ENCODE data around the gene CPPED1.

CPPED1 gene

DNA sequence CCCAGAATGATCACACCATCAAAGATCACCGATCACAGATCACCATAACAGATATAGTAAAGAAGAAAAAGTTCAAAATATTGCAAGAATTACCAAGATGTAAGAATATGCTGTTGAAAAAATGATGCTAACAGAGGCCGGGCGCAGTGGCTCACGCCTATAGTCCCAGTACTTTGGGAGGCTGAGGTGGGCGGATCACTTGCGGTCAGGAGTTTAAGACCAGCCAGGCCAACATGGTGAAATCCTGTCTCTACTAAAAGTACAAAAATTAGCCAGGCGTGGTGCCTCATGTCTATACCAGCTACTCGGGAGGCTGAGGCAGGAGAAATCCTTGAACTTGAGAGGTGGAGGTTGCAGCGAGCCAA lies 53.2 kb downstream of the CPPED1 start:
- Mint-ChIP-seq H3K27me3 (no peaks in the 10 kb centered on the region), H3K27ac (peak overlapping the region; percentile 89), H3K9me3 (peaks cover 5% of the 10 kb centered on the region), H3K36me3 (peaks cover 9% of the 10 kb centered on the region), H3K4me1 (peaks cover 34% of the 10 kb centered on the region), H3K4me3 (no peak overlapping the region)
- CTCF ChIA-PET, result interaction anchor here (0.8 kb wide), 1 partner anchor 30 kb away, joined by 3 read pairs; no protein-coding TSS in a partner anchor
- no peak for DNase-seq

GRCh38 chr16:12749076-12749475 lies 54.6 kb downstream of the CPPED1 start:
- H3K36me3 Mint-ChIP-seq, result peaks cover 21% of the 10 kb centered on the region
- H3K4me1 Mint-ChIP-seq, result peaks cover 34% of the 10 kb centered on the region
- peaks cover 19% of the 10 kb centered on the region for H3K9me3 Mint-ChIP-seq
- no peak for DNase-seq
- CTCF ChIA-PET, result no interaction called here
- H3K4me3 Mint-ChIP-seq, result no peak overlapping the region
- H3K27me3 Mint-ChIP-seq, result no peaks in the 10 kb centered on the region
- H3K27ac Mint-ChIP-seq, result peak overlapping the region; percentile 4

- H3K27ac Mint-ChIP-seq, result no peak overlapping the region
- DNase-seq, result no peak
- peaks cover 25% of the 10 kb centered on the region for H3K36me3 Mint-ChIP-seq
- H3K27me3 Mint-ChIP-seq, result no peaks in the 10 kb centered on the region
- no peak overlapping the region for H3K4me3 Mint-ChIP-seq
- peaks cover 34% of the 10 kb centered on the region for H3K4me1 Mint-ChIP-seq
- CTCF ChIA-PET, result no interaction called here
- H3K9me3 Mint-ChIP-seq, result peaks cover 24% of the 10 kb centered on the region
These were observed 55.9 kb downstream of the CPPED1 start for GRCh38 chr16:12747827-12748226.

GRCh38 chr16:12747261-12747660 lies 56.4 kb downstream of the CPPED1 start:
- no peak overlapping the region for H3K4me3 Mint-ChIP-seq
- H3K9me3 Mint-ChIP-seq, result peaks cover 24% of the 10 kb centered on the region
- CTCF ChIA-PET, result no interaction called here
- no peak overlapping the region for H3K27ac Mint-ChIP-seq
- peaks cover 25% of the 10 kb centered on the region for H3K36me3 Mint-ChIP-seq
- DNase-seq, result no peak
- H3K27me3 Mint-ChIP-seq, result no peaks in the 10 kb centered on the region
- peaks cover 33% of the 10 kb centered on the region for H3K4me1 Mint-ChIP-seq

DNA sequence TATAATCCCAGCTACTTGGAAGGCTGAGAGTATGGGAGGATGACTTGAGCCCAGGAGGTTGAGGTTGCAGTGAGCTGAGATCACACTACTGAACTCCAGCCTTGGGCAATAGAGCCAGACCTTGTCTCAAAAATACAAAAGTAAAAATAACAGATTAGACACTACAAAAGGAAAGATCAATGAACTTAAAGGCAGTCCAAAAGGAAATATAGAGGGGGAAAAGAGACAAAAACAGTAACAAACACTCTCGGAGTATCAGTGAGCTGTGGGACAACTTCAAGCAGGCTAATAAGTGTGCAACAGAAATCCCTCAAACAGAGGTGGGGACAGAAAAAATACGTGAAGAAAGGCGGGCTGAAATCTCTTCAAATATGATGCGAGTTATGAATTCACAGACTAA lies 58.8 kb downstream of the CPPED1 start:
- CTCF ChIA-PET, result no interaction called here
- Mint-ChIP-seq H3K36me3 (peaks cover 36% of the 10 kb centered on the region), H3K27ac (no peak overlapping the region), H3K4me1 (peaks cover 10% of the 10 kb centered on the region), H3K4me3 (no peak overlapping the region), H3K9me3 (peaks cover 24% of the 10 kb centered on the region), H3K27me3 (no peaks in the 10 kb centered on the region)
- no peak for DNase-seq

DNA sequence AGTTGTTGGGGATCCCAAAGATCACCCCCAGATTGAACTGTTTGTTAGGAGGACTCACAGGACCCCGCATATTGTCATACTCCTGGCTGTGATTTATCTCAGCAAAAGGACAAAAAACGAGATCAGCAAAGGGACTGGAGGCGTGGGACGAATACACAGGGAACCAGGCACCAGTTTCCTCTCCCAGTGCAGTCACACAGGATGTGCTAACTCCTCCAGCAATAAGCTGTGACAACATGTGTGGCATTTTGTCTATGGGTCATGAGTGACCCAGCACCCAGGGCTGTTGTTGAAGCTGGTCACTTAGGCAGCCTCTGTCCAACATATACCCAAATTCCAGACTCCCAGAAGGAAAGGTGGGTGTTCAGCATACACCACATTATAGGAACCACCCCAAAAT lies 60.9 kb downstream of the CPPED1 start:
- Mint-ChIP-seq H3K27me3 (no peaks in the 10 kb centered on the region), H3K4me1 (no peaks in the 10 kb centered on the region), H3K27ac (no peak overlapping the region), H3K36me3 (peaks cover 40% of the 10 kb centered on the region), H3K4me3 (no peak overlapping the region), H3K9me3 (peaks cover 28% of the 10 kb centered on the region)
- DNase-seq, result no peak
- CTCF ChIA-PET, result no interaction called here

- CTCF ChIA-PET, result no interaction called here
- Mint-ChIP-seq H3K9me3 (peaks cover 25% of the 10 kb centered on the region), H3K4me1 (no peaks in the 10 kb centered on the region), H3K36me3 (peaks cover 42% of the 10 kb centered on the region), H3K27me3 (no peaks in the 10 kb centered on the region), H3K27ac (no peak overlapping the region), H3K4me3 (no peak overlapping the region)
- DNase-seq, result no peak
These were observed 62.6 kb downstream of the CPPED1 start for GRCh38 chr16:12740986-12741610.

- CTCF ChIA-PET, result no interaction called here
- no peaks in the 10 kb centered on the region for H3K27me3 Mint-ChIP-seq
- no peak overlapping the region for H3K4me3 Mint-ChIP-seq
- peaks cover 41% of the 10 kb centered on the region for H3K36me3 Mint-ChIP-seq
- no peak overlapping the region for H3K27ac Mint-ChIP-seq
- H3K9me3 Mint-ChIP-seq, result peaks cover 23% of the 10 kb centered on the region
- no peaks in the 10 kb centered on the region for H3K4me1 Mint-ChIP-seq
- DNase-seq, result no peak
These were observed 63.9 kb downstream of the CPPED1 start for GRCh38 chr16:12739738-12740137.

DNA sequence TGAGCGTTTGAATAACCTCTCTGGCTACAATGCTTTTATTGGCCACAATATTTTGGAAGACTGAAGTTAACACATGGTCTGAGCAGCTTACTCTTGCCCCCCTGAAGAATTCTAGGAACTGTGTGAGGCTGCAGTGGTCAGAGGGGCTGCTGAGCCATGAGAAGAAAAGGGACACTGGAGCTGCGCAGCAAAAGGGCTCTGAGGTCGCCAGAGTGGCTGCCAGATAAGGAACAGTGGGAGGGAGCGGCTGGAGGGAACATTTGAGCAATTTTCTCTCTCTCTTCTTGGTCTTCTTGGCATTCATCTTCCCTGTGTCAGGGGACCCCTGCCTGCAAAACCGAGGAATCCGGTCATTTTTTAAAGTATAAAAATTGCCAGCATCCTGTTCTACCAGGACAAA lies 66.1 kb downstream of the CPPED1 start:
- CTCF ChIA-PET, result no interaction called here
- H3K36me3 Mint-ChIP-seq, result peaks cover 46% of the 10 kb centered on the region
- DNase-seq, result no peak

GRCh38 chr16:12735805-12736204 lies 67.9 kb downstream of the CPPED1 start:
- DNase-seq, result no peak
- CTCF ChIA-PET, result interaction anchor here (0.6 kb wide), 1 partner anchor 60 kb away, joined by 3 read pairs; no protein-coding TSS in a partner anchor
- no peak overlapping the region for H3K27ac Mint-ChIP-seq
- H3K4me3 Mint-ChIP-seq, result no peak overlapping the region
- H3K27me3 Mint-ChIP-seq, result no peaks in the 10 kb centered on the region
- peaks cover 30% of the 10 kb centered on the region for H3K9me3 Mint-ChIP-seq
- H3K36me3 Mint-ChIP-seq, result peaks cover 49% of the 10 kb centered on the region
- no peaks in the 10 kb centered on the region for H3K4me1 Mint-ChIP-seq

More for the DNA sequence above, 66.1 kb downstream of the CPPED1 start:
- Mint-ChIP-seq H3K27ac (no peak overlapping the region), H3K27me3 (no peaks in the 10 kb centered on the region), H3K4me3 (no peak overlapping the region), H3K4me1 (no peaks in the 10 kb centered on the region), H3K9me3 (peaks cover 23% of the 10 kb centered on the region)

- CTCF ChIA-PET, result interaction anchor here (0.7 kb wide), 1 partner anchor 265 kb away, joined by 3 read pairs; no protein-coding TSS in a partner anchor
- no peaks in the 10 kb centered on the region for H3K27me3 Mint-ChIP-seq
- peaks cover 43% of the 10 kb centered on the region for H3K36me3 Mint-ChIP-seq
- H3K4me1 Mint-ChIP-seq, result peaks cover 3% of the 10 kb centered on the region
- DNase-seq, result no peak
- no peak overlapping the region for H3K27ac Mint-ChIP-seq
- H3K9me3 Mint-ChIP-seq, result peaks cover 27% of the 10 kb centered on the region
- H3K4me3 Mint-ChIP-seq, result no peak overlapping the region
These were observed 71.1 kb downstream of the CPPED1 start for GRCh38 chr16:12732600-12732999.

GRCh38 chr16:12729448-12729847 lies 74.2 kb downstream of the CPPED1 start:
- Mint-ChIP-seq H3K27me3 (no peaks in the 10 kb centered on the region), H3K4me1 (peaks cover 3% of the 10 kb centered on the region)
- CTCF ChIA-PET, result no interaction called here

DNA sequence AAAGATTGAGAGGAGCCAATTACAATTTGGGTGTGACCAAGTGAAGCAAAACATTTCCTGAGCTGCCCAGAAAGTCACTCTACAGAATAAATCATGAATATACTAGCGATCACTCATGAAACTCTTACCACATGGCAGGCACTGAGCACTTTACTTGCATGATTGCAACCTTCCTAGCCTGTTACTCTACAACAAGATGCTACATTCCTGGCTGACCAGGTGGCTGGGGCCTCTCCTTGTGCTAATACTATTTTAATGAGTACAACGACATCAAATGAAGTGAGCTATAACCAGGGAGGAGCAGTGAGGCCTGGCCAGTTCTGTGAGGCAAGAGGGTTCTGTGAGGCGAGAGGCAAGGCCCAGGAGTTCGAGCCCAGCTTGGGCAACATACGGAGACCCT lies 75.2 kb downstream of the CPPED1 start:
- peaks cover 20% of the 10 kb centered on the region for H3K9me3 Mint-ChIP-seq
- DNase-seq, result no peak
- H3K4me1 Mint-ChIP-seq, result peaks cover 3% of the 10 kb centered on the region
- no peak overlapping the region for H3K27ac Mint-ChIP-seq
- H3K27me3 Mint-ChIP-seq, result no peaks in the 10 kb centered on the region
- no peak overlapping the region for H3K4me3 Mint-ChIP-seq
- CTCF ChIA-PET, result no interaction called here
- H3K36me3 Mint-ChIP-seq, result peaks cover 30% of the 10 kb centered on the region

More at GRCh38 chr16:12729448-12729847, 74.2 kb downstream of the CPPED1 start:
- peaks cover 32% of the 10 kb centered on the region for H3K36me3 Mint-ChIP-seq
- peaks cover 20% of the 10 kb centered on the region for H3K9me3 Mint-ChIP-seq
- no peak for DNase-seq
- H3K4me3 Mint-ChIP-seq, result no peak overlapping the region
- H3K27ac Mint-ChIP-seq, result no peak overlapping the region

- peaks cover 8% of the 10 kb centered on the region for H3K9me3 Mint-ChIP-seq
- no peak for DNase-seq
- peaks cover 9% of the 10 kb centered on the region for H3K36me3 Mint-ChIP-seq
- no peaks in the 10 kb centered on the region for H3K27me3 Mint-ChIP-seq
- H3K4me3 Mint-ChIP-seq, result no peak overlapping the region
- CTCF ChIA-PET, result no interaction called here
- peaks cover under 1% of the 10 kb centered on the region for H3K4me1 Mint-ChIP-seq
- no peak overlapping the region for H3K27ac Mint-ChIP-seq
These were observed 79.5 kb downstream of the CPPED1 start for GRCh38 chr16:12724226-12724625.

GRCh38 chr16:12723681-12724080 lies 80.0 kb downstream of the CPPED1 start:
- DNase-seq, result no peak
- peaks cover 12% of the 10 kb centered on the region for H3K36me3 Mint-ChIP-seq
- H3K27me3 Mint-ChIP-seq, result no peaks in the 10 kb centered on the region
- CTCF ChIA-PET, result no interaction called here
- peaks cover 8% of the 10 kb centered on the region for H3K9me3 Mint-ChIP-seq
- H3K4me1 Mint-ChIP-seq, result no peaks in the 10 kb centered on the region
- no peak overlapping the region for H3K27ac Mint-ChIP-seq
- no peak overlapping the region for H3K4me3 Mint-ChIP-seq

Measured in activated naive CD4-positive, alpha-beta T cell treated with anti-CD3 and anti-CD28 coated beads, Interleukin-2, amount 10 ng/mL, durations not matched to agents 7 days and 5 days (primary cell).